ENCODE results near the gene SERPINI1. TPM values are rescaled to one million over a fixed set of nuclear protein-coding genes. Genes with fewer than 3 reads are reported as not detected.

SERPINI1 gene
- polyA plus RNA-seq, 4 donors = 0.54 to 5.6 (median 5.4) TPM; not detected in 1

DNA sequence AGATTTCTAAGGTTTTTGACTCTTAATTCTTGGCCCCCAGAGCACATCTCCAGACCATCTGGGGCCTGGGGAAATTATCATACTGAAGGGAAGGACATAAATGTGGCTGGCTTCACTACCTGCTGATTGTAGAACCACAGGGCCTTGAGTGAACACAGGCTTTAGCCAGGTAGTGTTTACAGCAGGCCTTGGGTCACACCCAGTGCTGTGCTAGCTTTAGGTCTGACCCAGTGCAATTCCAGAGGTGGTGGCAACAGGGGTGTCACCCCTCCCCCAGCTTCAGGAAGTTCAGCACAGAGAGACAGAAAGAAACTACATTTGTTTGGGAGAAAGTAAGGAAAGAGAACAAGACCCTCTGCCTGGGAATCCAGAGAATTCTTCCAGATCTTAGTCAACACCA, 25.0 kb upstream of the SERPINI1 start:
- DNase-seq = no peak

DNA sequence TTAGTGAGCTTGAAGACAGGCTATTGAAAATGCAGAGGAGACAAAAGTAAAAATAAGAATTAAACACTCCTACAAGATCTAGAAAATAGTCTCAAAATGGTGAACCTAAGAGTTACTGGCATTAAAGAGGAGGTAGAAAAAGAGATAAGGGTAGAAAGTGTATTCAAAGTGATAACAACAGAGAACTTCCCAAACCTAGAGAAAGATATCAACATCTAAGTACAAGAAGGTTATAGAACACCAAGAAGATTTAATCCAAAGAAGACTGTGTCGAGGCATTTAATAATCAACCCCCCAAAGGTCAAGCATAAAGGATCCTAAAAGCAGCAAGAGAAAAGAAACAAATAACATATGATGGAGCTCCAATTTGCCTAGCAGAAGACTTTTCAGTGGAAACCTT, 24.1 kb upstream of the SERPINI1 start:
- DNase-seq (no peak), FAIRE-seq (no peak)
- Histone ChIP-seq H3K36me3 (ENCODE audit: control insufficient read depth in 3 of 3, insufficient read depth in 2 of 3, low read depth in 1 of 3, low read length in 3 of 3) (peaks cover 3 to 19% (median 3%) of the 10 kb centered on the region in 3 donors), H3K9me3 (ENCODE audit: control insufficient read depth in 2 of 2, insufficient read depth in 1 of 2, low read depth in 1 of 2, low read length in 1 of 2) (no peaks in the 10 kb centered on the region), H3K4me1 (ENCODE audit: control insufficient read depth in 3 of 3, insufficient read depth in 2 of 3, low read depth in 1 of 3, low read length in 2 of 3) (no peaks in the 10 kb centered on the region), H3K4me3 (ENCODE audit: low read depth in 1 of 3, low read length in 3 of 3) (no peak overlapping the region), H3K27ac (ENCODE audit: low read depth in 1 of 3, low read length in 2 of 3) (no peak overlapping the region), H3K27me3 (ENCODE audit: control insufficient read depth in 3 of 3, insufficient read depth in 3 of 3, low read length in 3 of 3) (no peaks in the 10 kb centered on the region)
- 96 to 100% (median 97%) methylated on average over 1 of the region's 1 CpG for WGBS, 3 donors

More for the DNA sequence above, 25.0 kb upstream of the SERPINI1 start:
- no peak overlapping the region for H3K4me3 ChIP-seq (ENCODE audit: low read depth in 1 of 3, low read length in 3 of 3)
- no peak for FAIRE-seq
- no peaks in the 10 kb centered on the region for H3K27me3 ChIP-seq (ENCODE audit: control insufficient read depth in 3 of 3, insufficient read depth in 3 of 3, low read length in 3 of 3)
- peaks cover 0 to 19% (median 3%) of the 10 kb centered on the region in 3 donors for H3K36me3 ChIP-seq (ENCODE audit: control insufficient read depth in 3 of 3, insufficient read depth in 2 of 3, low read depth in 1 of 3, low read length in 3 of 3)
- H3K27ac ChIP-seq (ENCODE audit: low read depth in 1 of 3, low read length in 2 of 3) = no peak overlapping the region
- H3K4me1 ChIP-seq (ENCODE audit: control insufficient read depth in 3 of 3, insufficient read depth in 2 of 3, low read depth in 1 of 3, low read length in 2 of 3) = no peaks in the 10 kb centered on the region
- H3K9me3 ChIP-seq (ENCODE audit: control insufficient read depth in 2 of 2, insufficient read depth in 1 of 2, low read depth in 1 of 2, low read length in 1 of 2) = no peaks in the 10 kb centered on the region

GRCh38 chr3:167712445-167712844, 23.1 kb upstream of the SERPINI1 start:
- H3K27me3 ChIP-seq (ENCODE audit: control insufficient read depth in 3 of 3, insufficient read depth in 3 of 3, low read length in 3 of 3) = no peaks in the 10 kb centered on the region
- no peaks in the 10 kb centered on the region for H3K9me3 ChIP-seq (ENCODE audit: control insufficient read depth in 2 of 2, insufficient read depth in 1 of 2, low read depth in 1 of 2, low read length in 1 of 2)
- FAIRE-seq (no peak), DNase-seq (no peak)
- WGBS, 3 donors = 94 to 96% (median 95%) methylated on average over 3 of the region's 3 CpGs
- H3K27ac ChIP-seq (ENCODE audit: low read depth in 1 of 3, low read length in 2 of 3) = no peak overlapping the region
- no peaks in the 10 kb centered on the region for H3K4me1 ChIP-seq (ENCODE audit: control insufficient read depth in 3 of 3, insufficient read depth in 2 of 3, low read depth in 1 of 3, low read length in 2 of 3)
- H3K4me3 ChIP-seq (ENCODE audit: low read depth in 1 of 3, low read length in 3 of 3) = no peak overlapping the region
- H3K36me3 ChIP-seq (ENCODE audit: control insufficient read depth in 3 of 3, insufficient read depth in 2 of 3, low read depth in 1 of 3, low read length in 3 of 3) = peaks cover 3 to 19% (median 3%) of the 10 kb centered on the region in 3 donors

GRCh38 chr3:167714871-167715270, 20.6 kb upstream of the SERPINI1 start:
- FAIRE-seq = no peak
- Histone ChIP-seq H3K27ac (ENCODE audit: low read depth in 1 of 3, low read length in 2 of 3) (no peak overlapping the region), H3K36me3 (ENCODE audit: control insufficient read depth in 3 of 3, insufficient read depth in 2 of 3, low read depth in 1 of 3, low read length in 3 of 3) (peaks cover 0 to 12% (median 7%) of the 10 kb centered on the region in 3 donors), H3K4me3 (ENCODE audit: low read depth in 1 of 3, low read length in 3 of 3) (no peak overlapping the region), H3K4me1 (ENCODE audit: control insufficient read depth in 3 of 3, insufficient read depth in 2 of 3, low read depth in 1 of 3, low read length in 2 of 3) (no peaks in the 10 kb centered on the region), H3K27me3 (ENCODE audit: control insufficient read depth in 3 of 3, insufficient read depth in 3 of 3, low read length in 3 of 3) (no peaks in the 10 kb centered on the region), H3K9me3 (ENCODE audit: control insufficient read depth in 2 of 2, insufficient read depth in 1 of 2, low read depth in 1 of 2, low read length in 1 of 2) (no peaks in the 10 kb centered on the region)
- 97 to 98% (median 97%) methylated on average over 1 of the region's 1 CpG for WGBS, 3 donors
- DNase-seq = no peak

DNA sequence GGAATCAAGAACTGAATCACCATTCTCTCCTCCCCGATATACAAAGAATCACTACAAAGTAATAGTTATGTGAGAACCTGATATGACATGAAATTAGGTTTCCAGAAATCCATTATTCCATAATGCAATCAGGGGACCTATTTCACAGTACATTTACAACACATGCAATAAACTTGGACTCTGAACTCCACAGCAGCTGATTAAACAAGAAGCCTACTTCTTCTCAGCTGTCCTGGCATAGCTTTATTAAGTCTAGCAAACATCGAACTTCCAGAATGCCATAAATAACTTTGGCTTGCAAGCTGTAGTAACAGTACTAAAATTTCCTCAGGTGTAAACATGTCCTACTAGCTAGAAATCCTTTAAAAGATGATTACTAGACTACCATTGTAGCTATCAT, 18.6 kb upstream of the SERPINI1 start:
- Histone ChIP-seq H3K36me3 (ENCODE audit: control insufficient read depth in 3 of 3, insufficient read depth in 2 of 3, low read depth in 1 of 3, low read length in 3 of 3) (peaks cover 0 to 7% (median 3%) of the 10 kb centered on the region in 3 donors), H3K4me1 (ENCODE audit: control insufficient read depth in 3 of 3, insufficient read depth in 2 of 3, low read depth in 1 of 3, low read length in 2 of 3) (no peaks in the 10 kb centered on the region), H3K4me3 (ENCODE audit: low read depth in 1 of 3, low read length in 3 of 3) (no peak overlapping the region), H3K27ac (ENCODE audit: low read depth in 1 of 3, low read length in 2 of 3) (no peak overlapping the region), H3K9me3 (ENCODE audit: control insufficient read depth in 2 of 2, insufficient read depth in 1 of 2, low read depth in 1 of 2, low read length in 1 of 2) (no peaks in the 10 kb centered on the region), H3K27me3 (ENCODE audit: control insufficient read depth in 3 of 3, insufficient read depth in 3 of 3, low read length in 3 of 3) (no peaks in the 10 kb centered on the region)
- 27 to 68% (median 30%) methylated on average over 2 of the region's 2 CpGs for WGBS, 3 donors
- FAIRE-seq (no peak), DNase-seq (peak; percentile 92 to 93)

DNA sequence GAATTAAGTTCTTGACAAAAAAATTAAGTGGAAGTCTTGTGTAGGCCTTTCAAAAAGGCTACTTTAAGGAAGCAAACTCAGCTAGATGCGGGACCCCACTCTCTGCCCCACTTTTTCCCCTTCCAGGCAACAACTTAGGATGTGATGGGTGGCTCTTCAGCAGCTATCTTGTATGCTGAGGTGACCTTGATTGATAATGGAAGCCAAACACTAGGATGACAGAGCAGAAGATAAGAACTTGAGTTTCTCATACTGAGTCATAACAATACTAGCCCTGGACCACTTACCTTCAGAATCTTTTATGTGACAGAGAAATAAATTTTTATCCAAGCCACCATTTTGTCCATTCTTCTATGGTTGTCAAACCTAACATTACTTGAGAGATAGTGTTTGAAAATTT, 16.9 kb upstream of the SERPINI1 start:
- Histone ChIP-seq H3K27me3 (ENCODE audit: control insufficient read depth in 3 of 3, insufficient read depth in 3 of 3, low read length in 3 of 3) (no peaks in the 10 kb centered on the region), H3K4me3 (ENCODE audit: low read depth in 1 of 3, low read length in 3 of 3) (no peak overlapping the region), H3K27ac (ENCODE audit: low read depth in 1 of 3, low read length in 2 of 3) (no peak overlapping the region), H3K9me3 (ENCODE audit: control insufficient read depth in 2 of 2, insufficient read depth in 1 of 2, low read depth in 1 of 2, low read length in 1 of 2) (no peaks in the 10 kb centered on the region), H3K36me3 (ENCODE audit: control insufficient read depth in 3 of 3, insufficient read depth in 2 of 3, low read depth in 1 of 3, low read length in 3 of 3) (peaks cover 0 to 7% (median 3%) of the 10 kb centered on the region in 3 donors), H3K4me1 (ENCODE audit: control insufficient read depth in 3 of 3, insufficient read depth in 2 of 3, low read depth in 1 of 3, low read length in 2 of 3) (peaks cover 0 to 2% (median 0%) of the 10 kb centered on the region in 3 donors)
- no peak for FAIRE-seq
- DNase-seq = no peak
- WGBS, 3 donors = 98 to 100% (median 100%) methylated on average over 1 of the region's 1 CpG

DNA sequence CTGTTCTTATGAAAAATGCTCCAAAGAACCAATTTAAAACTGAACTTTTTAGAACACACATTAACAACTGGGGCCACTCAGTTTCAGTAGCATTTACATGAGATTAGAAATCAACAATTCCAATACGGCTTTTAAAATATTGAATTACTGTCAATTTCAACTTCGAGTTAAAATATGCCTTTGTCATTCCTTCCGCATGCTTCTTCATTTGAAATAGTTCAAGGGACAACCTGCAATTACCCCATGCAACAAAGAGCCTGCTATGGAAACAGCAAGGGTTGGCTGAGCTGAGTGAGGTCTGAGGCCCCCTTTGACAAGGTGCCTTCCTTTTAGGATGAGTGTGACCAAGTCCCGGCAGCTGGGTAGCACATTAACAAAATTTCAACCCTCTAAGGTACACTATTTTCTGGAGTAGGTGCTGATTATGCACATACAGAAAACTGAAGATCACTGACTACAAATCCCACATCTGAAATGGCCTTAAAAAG, 12.5 kb upstream of the SERPINI1 start:
- peaks cover 0 to 10% (median 2%) of the 10 kb centered on the region in 3 donors for H3K4me1 ChIP-seq (ENCODE audit: control insufficient read depth in 3 of 3, insufficient read depth in 2 of 3, low read depth in 1 of 3, low read length in 2 of 3)
- peaks cover 0 to 4% (median 3%) of the 10 kb centered on the region in 3 donors for H3K36me3 ChIP-seq (ENCODE audit: control insufficient read depth in 3 of 3, insufficient read depth in 2 of 3, low read depth in 1 of 3, low read length in 3 of 3)
- no peaks in the 10 kb centered on the region for H3K27me3 ChIP-seq (ENCODE audit: control insufficient read depth in 3 of 3, insufficient read depth in 3 of 3, low read length in 3 of 3)
- H3K4me3 ChIP-seq (ENCODE audit: low read depth in 1 of 3, low read length in 3 of 3) = no peak overlapping the region
- FAIRE-seq = no peak
- 80 to 92% (median 90%) methylated on average over 4 of the region's 4 CpGs for WGBS, 3 donors
- DNase-seq = no peak
- no peak overlapping the region for H3K27ac ChIP-seq (ENCODE audit: low read depth in 1 of 3, low read length in 2 of 3)
- no peaks in the 10 kb centered on the region for H3K9me3 ChIP-seq (ENCODE audit: control insufficient read depth in 2 of 2, insufficient read depth in 1 of 2, low read depth in 1 of 2, low read length in 1 of 2)

DNA sequence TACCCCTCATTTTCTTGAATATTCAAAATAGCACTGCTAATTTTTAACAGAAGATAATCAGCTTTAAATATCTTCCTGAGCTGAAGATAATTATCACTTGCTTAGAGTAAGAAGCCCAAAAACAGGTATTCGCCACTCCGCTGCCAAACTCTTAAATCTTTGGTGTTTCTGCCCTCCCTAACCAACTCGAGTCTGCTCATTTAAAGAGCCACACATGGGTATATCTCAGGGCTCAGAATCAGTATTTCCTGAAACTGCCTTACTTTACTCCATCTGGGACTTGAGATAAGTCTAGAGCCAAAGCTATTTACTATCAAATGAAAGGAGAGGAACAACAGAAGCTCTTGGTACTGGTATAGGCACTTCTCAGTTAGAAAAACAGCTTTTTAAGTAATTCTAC, 11.6 kb upstream of the SERPINI1 start:
- Histone ChIP-seq H3K9me3 (ENCODE audit: control insufficient read depth in 2 of 2, insufficient read depth in 1 of 2, low read depth in 1 of 2, low read length in 1 of 2) (no peaks in the 10 kb centered on the region), H3K27ac (ENCODE audit: low read depth in 1 of 3, low read length in 2 of 3) (no peak overlapping the region), H3K36me3 (ENCODE audit: control insufficient read depth in 3 of 3, insufficient read depth in 2 of 3, low read depth in 1 of 3, low read length in 3 of 3) (no peaks in the 10 kb centered on the region), H3K4me1 (ENCODE audit: control insufficient read depth in 3 of 3, insufficient read depth in 2 of 3, low read depth in 1 of 3, low read length in 2 of 3) (peaks cover 0 to 12% (median 5%) of the 10 kb centered on the region in 3 donors), H3K27me3 (ENCODE audit: control insufficient read depth in 3 of 3, insufficient read depth in 3 of 3, low read length in 3 of 3) (no peaks in the 10 kb centered on the region), H3K4me3 (ENCODE audit: low read depth in 1 of 3, low read length in 3 of 3) (no peak overlapping the region)
- DNase-seq (no peak), FAIRE-seq (no peak)
- 67 to 78% (median 74%) methylated on average over 3 of the region's 3 CpGs for WGBS, 3 donors

GRCh38 chr3:167728176-167728575, 7.3 kb upstream of the SERPINI1 start:
- Histone ChIP-seq H3K9me3 (ENCODE audit: control insufficient read depth in 2 of 2, insufficient read depth in 1 of 2, low read depth in 1 of 2, low read length in 1 of 2) (no peaks in the 10 kb centered on the region), H3K36me3 (ENCODE audit: control insufficient read depth in 3 of 3, insufficient read depth in 2 of 3, low read depth in 1 of 3, low read length in 3 of 3) (peaks cover 0 to 2% (median 0%) of the 10 kb centered on the region in 3 donors), H3K27ac (ENCODE audit: low read depth in 1 of 3, low read length in 2 of 3) (no peak overlapping the region), H3K4me1 (ENCODE audit: control insufficient read depth in 3 of 3, insufficient read depth in 2 of 3, low read depth in 1 of 3, low read length in 2 of 3) (peaks cover 0 to 12% (median 12%) of the 10 kb centered on the region in 3 donors), H3K27me3 (ENCODE audit: control insufficient read depth in 3 of 3, insufficient read depth in 3 of 3, low read length in 3 of 3) (no peaks in the 10 kb centered on the region), H3K4me3 (ENCODE audit: low read depth in 1 of 3, low read length in 3 of 3) (no peak overlapping the region)
- FAIRE-seq (no peak), DNase-seq (no peak)
- 49 to 69% (median 54%) methylated on average over 3 of the region's 3 CpGs for WGBS, 3 donors

Data from small intestine (tissue), 7 donors.